Astrocyte (in vitro differentiated cells and primary cell): ENCODE data around the gene INPP4A. TPM values are rescaled to one million over a fixed set of nuclear protein-coding genes. Genes with fewer than 3 reads are reported as not detected.

Experiments
- DNase-seq: peaks from one replicate; pipeline ENCODE4 v3.0.0-alpha.2; 2010; ENCODE audit warnings: low read depth
- FAIRE-seq: peaks from 2 replicates; lab custom pipeline; 2011; peaks lifted over from hg19 to GRCh38; lab: Jason Lieb, UNC
- H2AFZ ChIP-seq: 2 replicates; pipeline ENCODE4 v1.6.0; 2012; ENCODE audit warnings: low read depth, low read length, inconsistent platforms
- H3K27ac ChIP-seq: 2 replicates; pipeline ENCODE4 v1.5.1; 2011; ENCODE audit warnings: low read depth, low read length, inconsistent platforms
- H3K27me3 ChIP-seq: 2 replicates; pipeline ENCODE4 v1.6.0; 2011; ENCODE audit warnings: low read length, inconsistent platforms; ENCODE audit not compliant: insufficient read depth
- H3K36me3 ChIP-seq: 2 replicates; pipeline ENCODE4 v1.5.1; 2011; ENCODE audit warnings: low read length, inconsistent platforms; ENCODE audit not compliant: insufficient read depth
- H3K4me1 ChIP-seq: 2 replicates; pipeline ENCODE4 v1.5.1; 2011; ENCODE audit warnings: low read length, inconsistent platforms; ENCODE audit not compliant: insufficient read depth
- H3K4me2 ChIP-seq: 2 replicates; pipeline ENCODE4 v1.6.0; 2012; ENCODE audit warnings: low read length, inconsistent platforms
- H3K4me3 ChIP-seq: 2 replicates; pipeline ENCODE4 v1.5.1; 2011; ENCODE audit warnings: low read depth, mild to moderate bottlenecking, low read length, inconsistent platforms; ENCODE audit not compliant: insufficient read depth
- H3K79me2 ChIP-seq: 2 replicates; pipeline ENCODE4 v1.6.0; 2012; ENCODE audit warnings: mild to moderate bottlenecking, low read length, inconsistent platforms; ENCODE audit not compliant: insufficient read depth
- H3K9ac ChIP-seq: 2 replicates; pipeline ENCODE4 v1.6.0; 2012; ENCODE audit warnings: mild to moderate bottlenecking, low read length, inconsistent platforms
- H3K9me3 ChIP-seq: 2 replicates; pipeline ENCODE4 v1.5.1; 2012; ENCODE audit warnings: low read depth, mild to moderate bottlenecking, low read length, inconsistent platforms; ENCODE audit not compliant: insufficient read depth
- H4K20me1 ChIP-seq: 2 replicates; pipeline ENCODE4 v1.6.0; 2012; ENCODE audit warnings: low read length, inconsistent platforms; ENCODE audit not compliant: insufficient read depth
- H3K27ac Mint-ChIP-seq: one replicate; pipeline ENCODE4 v1.8.0; 2021; ENCODE audit warnings: mild to moderate bottlenecking, mixed read lengths; ENCODE audit not compliant: unreplicated experiment
- H3K27me3 Mint-ChIP-seq: one replicate; pipeline ENCODE4 v1.8.0; 2021; ENCODE audit warnings: low read depth, mixed read lengths; ENCODE audit not compliant: unreplicated experiment
- H3K36me3 Mint-ChIP-seq: one replicate; pipeline ENCODE4 v1.8.0; 2021; ENCODE audit warnings: low read depth, mixed read lengths; ENCODE audit not compliant: unreplicated experiment
- H3K4me1 Mint-ChIP-seq: one replicate; pipeline ENCODE4 v1.8.0; 2021; ENCODE audit warnings: low read depth, mixed read lengths; ENCODE audit not compliant: unreplicated experiment
- H3K4me3 Mint-ChIP-seq: one replicate; pipeline ENCODE4 v1.8.0; 2021; ENCODE audit warnings: mild to moderate bottlenecking, moderate library complexity, mixed read lengths; ENCODE audit not compliant: unreplicated experiment
- H3K9me3 Mint-ChIP-seq: one replicate; pipeline ENCODE4 v1.8.0; 2021; ENCODE audit warnings: mild to moderate bottlenecking, mixed read lengths; ENCODE audit not compliant: unreplicated experiment
- CTCF ChIP-seq: IDR thresholded peaks from 2 replicates; pipeline ENCODE4 v1.5.1; 2011; ENCODE audit warnings: low read depth, mild to moderate bottlenecking, inconsistent platforms, low read length, moderate library complexity; ENCODE audit not compliant: insufficient read depth
- EZH2 ChIP-seq: IDR thresholded peaks from 2 replicates; pipeline ENCODE4 v1.6.1; 2012; ENCODE audit warnings: mild to moderate bottlenecking, low read length, inconsistent platforms; ENCODE audit not compliant: insufficient read depth
- total RNA-seq: library from RNA; stranded (reverse); gene quantifications from 2 replicates; pipeline ENCODE4 v1.2.1, GENCODE V29; 2021

The INPP4A gene
- total RNA-seq, 1 donor from 2014 or later = 19.4 TPM

GRCh38 chr2:98519851-98520250 is 75.2 kb downstream of the INPP4A start:
- Histone ChIP-seq H2AFZ (no peak overlapping the region), H3K4me1 (peaks cover 2% of the 10 kb centered on the region), H3K36me3 (no peaks in the 10 kb centered on the region), H3K79me2 (peaks cover 5% of the 10 kb centered on the region), H3K4me3 (no peak overlapping the region), H3K4me2 (no peak overlapping the region), H4K20me1 (no peaks in the 10 kb centered on the region), H3K9me3 (no peaks in the 10 kb centered on the region), H3K27ac (no peak overlapping the region), H3K9ac (no peak overlapping the region), H3K27me3 (no peaks in the 10 kb centered on the region)
- H3K4me1 Mint-ChIP-seq = peaks cover 18% of the 10 kb centered on the region
- H3K36me3 Mint-ChIP-seq = peaks cover 5% of the 10 kb centered on the region
- H3K27ac Mint-ChIP-seq = no peak overlapping the region
- DNase-seq = no peak
- no peak for FAIRE-seq
- no peak for TF ChIP-seq EZH2
- no peak for TF ChIP-seq CTCF
- no peak overlapping the region for H3K4me3 Mint-ChIP-seq
- no peaks in the 10 kb centered on the region for H3K9me3 Mint-ChIP-seq
- H3K27me3 Mint-ChIP-seq = no peaks in the 10 kb centered on the region

DNA sequence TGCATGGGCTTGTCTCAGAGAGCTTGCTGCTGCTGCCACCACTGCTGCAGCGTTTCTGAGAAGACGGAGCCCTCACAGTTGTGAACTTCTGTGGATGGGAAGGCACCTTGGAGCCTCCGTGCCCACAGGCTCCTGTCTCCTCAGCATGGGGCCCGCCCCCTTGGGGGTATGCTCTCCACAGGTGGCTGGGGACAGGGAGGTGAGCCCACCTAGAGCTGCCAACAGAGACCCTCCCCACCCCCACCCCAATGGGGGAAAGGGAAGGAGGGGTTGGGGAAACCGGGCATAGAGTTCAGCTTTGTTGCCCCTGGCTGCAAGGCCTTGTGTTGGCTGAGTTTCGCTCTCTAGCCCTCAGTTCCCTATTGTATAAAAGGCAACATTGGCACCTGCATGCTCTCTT is 76.1 kb downstream of the INPP4A start:
- no peak overlapping the region for H3K4me2 ChIP-seq
- Mint-ChIP-seq H3K36me3 (peaks cover 5% of the 10 kb centered on the region), H3K27ac (no peak overlapping the region), H3K9me3 (no peaks in the 10 kb centered on the region), H3K4me1 (peaks cover 10% of the 10 kb centered on the region), H3K4me3 (no peak overlapping the region), H3K27me3 (no peaks in the 10 kb centered on the region)
- peaks cover 5% of the 10 kb centered on the region for H3K79me2 ChIP-seq
- no peak for TF ChIP-seq CTCF
- no peak for TF ChIP-seq EZH2
- H3K9ac ChIP-seq = no peak overlapping the region
- no peak for FAIRE-seq
- no peak for DNase-seq
- H3K9me3 ChIP-seq = no peaks in the 10 kb centered on the region
- no peak overlapping the region for H3K27ac ChIP-seq
- H3K27me3 ChIP-seq = no peaks in the 10 kb centered on the region
- no peak overlapping the region for H2AFZ ChIP-seq
- H3K4me3 ChIP-seq = no peak overlapping the region
- no peaks in the 10 kb centered on the region for H4K20me1 ChIP-seq
- H3K4me1 ChIP-seq = no peaks in the 10 kb centered on the region
- H3K36me3 ChIP-seq = no peaks in the 10 kb centered on the region

DNA sequence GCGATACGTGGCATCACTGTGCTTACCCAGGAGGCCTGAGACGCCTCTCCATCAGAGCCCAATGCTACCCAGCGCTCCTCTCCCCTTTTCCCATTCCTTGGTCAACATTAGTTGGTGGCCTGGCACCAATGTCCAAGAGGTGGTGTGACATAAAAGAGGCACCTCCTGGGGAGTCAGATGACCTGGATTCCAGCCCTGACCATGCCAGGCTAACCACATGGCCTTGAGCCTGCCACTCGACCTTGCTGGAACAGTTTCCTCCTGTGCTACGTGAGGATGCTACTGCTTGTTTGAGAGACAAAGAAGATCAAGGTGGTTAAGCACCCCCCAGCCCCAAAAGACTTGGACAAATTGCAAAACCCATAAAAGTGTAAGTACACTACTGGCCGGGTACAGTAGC is 76.6 kb downstream of the INPP4A start:
- no peak overlapping the region for H3K27ac Mint-ChIP-seq

More for the DNA sequence above, 76.6 kb downstream of the INPP4A start:
- Histone ChIP-seq H3K27me3 (no peaks in the 10 kb centered on the region), H3K36me3 (no peaks in the 10 kb centered on the region), H3K4me2 (no peak overlapping the region), H2AFZ (no peak overlapping the region), H3K4me1 (no peaks in the 10 kb centered on the region), H3K27ac (no peak overlapping the region), H3K9ac (no peak overlapping the region), H4K20me1 (no peaks in the 10 kb centered on the region), H3K9me3 (no peaks in the 10 kb centered on the region), H3K4me3 (no peak overlapping the region), H3K79me2 (peaks cover 5% of the 10 kb centered on the region)
- H3K4me1 Mint-ChIP-seq = peaks cover 10% of the 10 kb centered on the region
- H3K27me3 Mint-ChIP-seq = no peaks in the 10 kb centered on the region
- FAIRE-seq = no peak
- no peak overlapping the region for H3K4me3 Mint-ChIP-seq
- no peaks in the 10 kb centered on the region for H3K9me3 Mint-ChIP-seq
- no peak for DNase-seq
- TF ChIP-seq EZH2 (no peak), CTCF (no peak)
- peaks cover 5% of the 10 kb centered on the region for H3K36me3 Mint-ChIP-seq
